GM23338 (cell line): Measurements from ENCODE around the gene EML4. TPM values are rescaled to one million over a fixed set of nuclear protein-coding genes. Genes with fewer than 3 reads are reported as not detected.

Source experiments
- ATAC-seq: fragments of 200-7000 bp; cut with Tn5 transposase; 3 replicates; pipeline ENCODE4 v1.9.1; 2020
- DNase-seq: peaks from one replicate; pipeline ENCODE4 v3.0.0-alpha.2; 2015; ENCODE audit warnings: low spot score
- H2AFZ ChIP-seq: fragments of 200-600 bp; sonication (generic); 2 replicates; pipeline ENCODE4 v1.8.0; 2016; ENCODE audit warnings: antibody characterized with exemption, mild to moderate bottlenecking, moderate library complexity
- H3F3A ChIP-seq: fragments of 200-600 bp; sonication (generic); replicated peaks from 2 replicates; pipeline ENCODE4 v1.8.0; 2017; ENCODE audit warnings: antibody characterized with exemption, mixed run types, low read depth
- H3K27ac ChIP-seq: fragments of 200-600 bp; sonication (generic); 2 replicates; pipeline ENCODE4 v1.6.1; 2016; ENCODE audit warnings: low read depth
- H3K27me3 ChIP-seq: fragments of 200-600 bp; sonication (generic); 2 replicates; pipeline ENCODE4 v1.8.0; 2016; ENCODE audit warnings: mild to moderate bottlenecking, mixed run types, moderate library complexity; ENCODE audit not compliant: insufficient read depth
- H3K36me3 ChIP-seq: fragments of 200-600 bp; sonication (generic); 2 replicates; pipeline ENCODE4 v1.8.0; 2016; ENCODE audit warnings: mild to moderate bottlenecking; ENCODE audit not compliant: insufficient read depth
- H3K4me1 ChIP-seq: fragments of 200-600 bp; sonication (generic); 2 replicates; pipeline ENCODE4 v1.8.0; 2016; ENCODE audit warnings: mild to moderate bottlenecking, moderate library complexity; ENCODE audit not compliant: insufficient read depth
- H3K4me2 ChIP-seq: fragments of 200-600 bp; sonication (generic); 2 replicates; pipeline ENCODE4 v1.7.1; 2017; ENCODE audit warnings: mixed run types
- H3K4me3 ChIP-seq: fragments of 200-600 bp; sonication (generic); 2 replicates; pipeline ENCODE4 v1.6.1; 2016; ENCODE audit warnings: mixed run types
- H3K79me2 ChIP-seq: fragments of 200-600 bp; sonication (generic); replicated peaks from 2 replicates; pipeline ENCODE4 v1.8.0; 2017; ENCODE audit warnings: mild to moderate bottlenecking; ENCODE audit not compliant: insufficient read depth
- H3K9me2 ChIP-seq: fragments of 200-600 bp; sonication (generic); 2 replicates; pipeline ENCODE4 v1.8.0; 2017; ENCODE audit not compliant: insufficient read depth
- H4K20me1 ChIP-seq: fragments of 200-600 bp; sonication (generic); replicated peaks from 2 replicates; pipeline ENCODE4 v1.8.0; 2017; ENCODE audit warnings: mild to moderate bottlenecking; ENCODE audit not compliant: insufficient read depth
- H3K27ac Mint-ChIP-seq: 2 replicates; pipeline ENCODE4 v1.8.0; 2020; ENCODE audit warnings: inconsistent platforms, mild to moderate bottlenecking, moderate library complexity, mixed read lengths
- H3K27me3 Mint-ChIP-seq: 3 replicates; pipeline ENCODE4 v1.8.0; 2022; ENCODE audit warnings: low read depth, mild to moderate bottlenecking, moderate library complexity, mixed read lengths, inconsistent platforms; ENCODE audit not compliant: insufficient read depth, poor library complexity
- H3K36me3 Mint-ChIP-seq: 3 replicates; pipeline ENCODE4 v1.8.0; 2021; ENCODE audit warnings: low read depth, mild to moderate bottlenecking, inconsistent platforms, moderate library complexity, mixed read lengths
- H3K4me1 Mint-ChIP-seq: 3 replicates; pipeline ENCODE4 v1.8.0; 2020; ENCODE audit warnings: mild to moderate bottlenecking, inconsistent platforms, mixed read lengths
- H3K4me3 Mint-ChIP-seq: 3 replicates; pipeline ENCODE4 v1.8.0; 2021; ENCODE audit warnings: moderate library complexity, mild to moderate bottlenecking, inconsistent platforms, mixed read lengths
- H3K9me3 Mint-ChIP-seq: 3 replicates; pipeline ENCODE4 v1.8.0; 2020; ENCODE audit warnings: moderate library complexity, mild to moderate bottlenecking, inconsistent platforms, mixed read lengths
- CREB1 ChIP-seq: fragments of 250-450 bp; sonication (Bioruptor Pico); IDR thresholded peaks from 2 replicates; pipeline ENCODE4 v1.5.0; 2020; ENCODE audit warnings: low read depth, mild to moderate bottlenecking, moderate library complexity
- ETS1 ChIP-seq: IDR thresholded peaks from 2 replicates; pipeline ENCODE4 v1.6.1; 2016; ENCODE audit warnings: antibody characterized with exemption
- EZH2phosphoT487 ChIP-seq: fragments of 200-600 bp; sonication (generic); IDR thresholded peaks from one replicate; pipeline ENCODE4 v1.8.1; 2018; ENCODE audit warnings: antibody characterized with exemption; ENCODE audit not compliant: unreplicated experiment
- JUNB ChIP-seq: IDR thresholded peaks from one replicate; pipeline ENCODE4 v1.6.1; 2016; ENCODE audit warnings: antibody characterized with exemption; ENCODE audit not compliant: unreplicated experiment
- REST ChIP-seq: IDR thresholded peaks from one replicate; pipeline ENCODE4 v1.6.1; 2018; ENCODE audit warnings: antibody characterized with exemption; ENCODE audit not compliant: unreplicated experiment
- ZNF114 ChIP-seq: fragments of 250-450 bp; sonication (Bioruptor Pico); IDR thresholded peaks from 2 replicates; pipeline ENCODE4 v1.5.0; 2020; ENCODE audit warnings: mild to moderate bottlenecking, moderate library complexity
- ZNF331 ChIP-seq: fragments of 250-450 bp; sonication (Bioruptor Pico); IDR thresholded peaks from 2 replicates; pipeline ENCODE4 v1.5.0; 2020; ENCODE audit warnings: low read depth, mild to moderate bottlenecking, moderate library complexity
- ZNF462 ChIP-seq: fragments of 250-450 bp; sonication (Bioruptor Pico); IDR thresholded peaks from 2 replicates; pipeline ENCODE4 v1.5.0; 2020; ENCODE audit warnings: mild to moderate bottlenecking, moderate library complexity
- polyA plus RNA-seq: library from polyadenylated mRNA; unstranded; fragments of >200 nt; fragmentation: Nextera tagmentation; extraction: Ambion mirVana; gene quantifications from 2 replicates; pipeline ENCODE4 v1.2.1, GENCODE V29; 2016
- total RNA-seq: library from RNA; depleted of rRNA; stranded (reverse); fragments of >200 nt; shearing (Covaris generic); gene quantifications from 2 replicates; pipeline ENCODE4 v1.2.3, GENCODE V29; 2014

The EML4 gene
- total and polyA plus RNA-seq, 2 experiments from 2014 or later = 65.3 to 115 TPM

- no peak for DNase-seq
- TF ChIP-seq CREB1 = no peak
- TF ChIP-seq ZNF114 (CRISPR knock-in tag) = no peak
- TF ChIP-seq ZNF462 (CRISPR knock-in tag) = no peak
- TF ChIP-seq ETS1 = no peak
- no peak for TF ChIP-seq EZH2phosphoT487
- TF ChIP-seq REST = no peak
- no peak for TF ChIP-seq JUNB
- no peak for TF ChIP-seq ZNF331
- no peak overlapping the region for H3K27ac ChIP-seq
- peaks cover 23% of the 10 kb centered on the region; the same call in 1 of the 2 replicates for H4K20me1 ChIP-seq
- H3K79me2 ChIP-seq = peaks cover 86% of the 10 kb centered on the region
- no peak overlapping the region for H3K4me2 ChIP-seq
- no peaks in the 10 kb centered on the region for H3K27me3 Mint-ChIP-seq
- no peak overlapping the region for H3K4me3 ChIP-seq
- peaks cover 7% of the 10 kb centered on the region for H3K4me1 Mint-ChIP-seq
- H2AFZ ChIP-seq = no peak overlapping the region
- H3K27me3 ChIP-seq = no peaks in the 10 kb centered on the region
- H3K4me1 ChIP-seq = 0 out of 2 replicates have a peak, but pooled peaks cover 7% of the 10 kb centered on the region
- no peak overlapping the region for H3K4me3 Mint-ChIP-seq
- no peak for ATAC-seq
- H3K36me3 Mint-ChIP-seq = no peaks in the 10 kb centered on the region
- no peaks in the 10 kb centered on the region for H3K9me2 ChIP-seq
- H3F3A ChIP-seq = no peaks in the 10 kb centered on the region
- no peaks in the 10 kb centered on the region for H3K9me3 Mint-ChIP-seq
- no peak overlapping the region for H3K27ac Mint-ChIP-seq
- no peaks in the 10 kb centered on the region for H3K36me3 ChIP-seq
Observed at GRCh38 chr2:42236911-42237310, 67.8 kb downstream of the EML4 start.
